ENCODE measurements around the gene ITGB1. TPM values are rescaled to one million over a fixed set of nuclear protein-coding genes. Genes with fewer than 3 reads are reported as not detected.
A peak's percentile ranks its signal among the peaks of the same experiment; 100 is the strongest.

ITGB1 gene
- total and polyA plus RNA-seq, 10 donors, result 31.5 to 555 (median 316) TPM

- 82 to 91% (median 88%) methylated on average over 4 of the region's 4 CpGs for WGBS, 5 donors
- Histone ChIP-seq H3K4me3 (peak overlapping the region in 1 of 8 donors; percentile 75), H3K9me3 (no peaks in the 10 kb centered on the region), H3K4me1 (peaks cover 41 to 96% (median 82%) of the 10 kb centered on the region in 6 donors), H3K36me3 (no peaks in the 10 kb centered on the region), H3K27ac (peak overlapping the region in 1 of 8 donors; percentile 90), H3K27me3 (replicated peaks in 1 of 7) (no peaks in the 10 kb centered on the region)
- no peak for DNase-seq
- intact Hi-C loops (cut with DNase I; ENCODE audit: low total_unique reads), result no loop called here
- TF ChIP-seq POLR2AphosphoS5 (IDR thresholded peaks at IDR 0.05), result no peak
- no peak for TF ChIP-seq POLR2A (IDR thresholded peaks at IDR 0.05)
- TF ChIP-seq CTCF (IDR thresholded peaks at IDR 0.05 in 8 of 11, conservative IDR thresholded peaks at IDR 0.05 in 3 of 11), result no peak
Observed at GRCh38 chr10:32952541-32953276, 5.3 kb downstream of the ITGB1 start.

- intact Hi-C loops (cut with DNase I; ENCODE audit: low total_unique reads), result no loop called here
- Histone ChIP-seq H3K27ac (no peak overlapping the region), H3K36me3 (no peaks in the 10 kb centered on the region), H3K4me1 (peaks cover 41 to 98% (median 81%) of the 10 kb centered on the region in 6 donors), H3K9me3 (no peaks in the 10 kb centered on the region), H3K4me3 (no peak overlapping the region), H3K27me3 (replicated peaks in 1 of 7) (no peaks in the 10 kb centered on the region)
- no peak for DNase-seq
- TF ChIP-seq POLR2AphosphoS5 (IDR thresholded peaks at IDR 0.05) (no peak), POLR2A (IDR thresholded peaks at IDR 0.05) (no peak), CTCF (IDR thresholded peaks at IDR 0.05 in 8 of 11, conservative IDR thresholded peaks at IDR 0.05 in 3 of 11) (no peak)
Observed at GRCh38 chr10:32952094-32952493, 5.9 kb downstream of the ITGB1 start.

- H3K4me1 ChIP-seq, result peaks cover 39 to 98% (median 79%) of the 10 kb centered on the region in 6 donors
- H3K27ac ChIP-seq, result peak overlapping the region in 1 of 8 donors; percentile 2
Observed at GRCh38 chr10:32951111-32951510, 6.9 kb downstream of the ITGB1 start.

More at GRCh38 chr10:32951111-32951510, 6.9 kb downstream of the ITGB1 start:
- no peak for DNase-seq
- TF ChIP-seq CTCF (IDR thresholded peaks at IDR 0.05 in 8 of 11, conservative IDR thresholded peaks at IDR 0.05 in 3 of 11), result no peak
- TF ChIP-seq POLR2AphosphoS5 (IDR thresholded peaks at IDR 0.05), result no peak
- TF ChIP-seq POLR2A (IDR thresholded peaks at IDR 0.05), result no peak
- intact Hi-C loops (cut with DNase I; ENCODE audit: low total_unique reads), result no loop called here
- Histone ChIP-seq H3K27me3 (replicated peaks in 1 of 7) (no peaks in the 10 kb centered on the region), H3K36me3 (no peaks in the 10 kb centered on the region), H3K4me3 (no peak overlapping the region), H3K9me3 (no peaks in the 10 kb centered on the region)
- 56 to 78% (median 69%) methylated on average over 3 of the region's 3 CpGs for WGBS, 5 donors
